ENCODE measurements around the gene PABPN1.
"Not testable (repeated sequence)": the region's sequence is repeated elsewhere in the genome, so short reads cannot be mapped to it uniquely, and the experiment has no call there.

The PABPN1 gene

DNA sequence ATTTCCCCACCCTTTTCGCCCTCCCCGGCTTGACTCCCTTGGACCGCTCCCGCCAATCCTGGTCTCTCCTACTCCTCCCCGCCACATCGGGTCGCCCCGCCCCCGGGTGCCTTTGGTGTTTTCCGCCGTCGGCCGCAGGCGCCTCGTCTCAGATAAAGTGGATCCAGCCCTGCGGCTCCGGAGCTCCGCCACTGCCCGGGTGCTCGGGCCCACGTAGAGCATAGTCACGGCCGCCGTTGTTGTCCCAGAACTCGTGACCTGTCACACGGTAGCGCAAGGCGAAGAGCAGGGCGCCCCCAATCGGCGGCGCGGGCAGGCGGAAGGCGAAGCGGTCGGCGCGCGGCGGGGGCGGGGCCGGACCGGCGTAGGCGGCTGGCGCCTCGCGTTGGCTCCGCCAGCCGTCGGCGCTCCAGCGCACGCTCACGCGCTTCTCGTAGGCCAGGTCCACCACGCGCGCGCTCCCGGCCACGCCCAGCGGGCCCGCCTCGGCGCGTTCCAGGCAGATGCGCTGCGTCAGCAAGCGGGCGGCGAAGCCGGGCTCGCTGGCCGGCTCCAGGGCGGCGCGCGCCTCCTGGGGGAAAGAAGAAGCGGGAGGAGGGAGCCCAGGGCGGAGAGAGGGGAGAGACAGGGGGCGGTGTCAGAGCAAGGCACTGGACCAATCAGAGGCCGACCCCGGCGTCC, 19.8 kb upstream of the PABPN1 start:
- DNase-seq: peak; percentile 98

DNA sequence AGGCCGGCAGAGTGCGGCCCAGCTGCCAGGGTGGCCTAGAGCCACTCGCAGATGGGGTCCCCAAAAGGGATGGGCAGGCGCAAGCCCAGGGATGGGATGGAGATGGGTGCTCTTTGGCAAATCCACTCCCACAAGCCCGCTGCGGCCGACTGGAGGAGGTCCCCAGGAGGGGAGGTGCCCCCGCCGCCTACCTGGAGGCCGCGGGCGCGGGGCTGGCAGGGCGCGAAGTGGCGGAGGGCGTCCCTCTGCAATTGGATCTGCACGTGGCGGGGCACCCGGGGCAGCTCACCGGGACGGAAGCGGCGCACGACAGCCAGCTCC, 19.3 kb upstream of the PABPN1 start:
- no peak for DNase-seq

DNA sequence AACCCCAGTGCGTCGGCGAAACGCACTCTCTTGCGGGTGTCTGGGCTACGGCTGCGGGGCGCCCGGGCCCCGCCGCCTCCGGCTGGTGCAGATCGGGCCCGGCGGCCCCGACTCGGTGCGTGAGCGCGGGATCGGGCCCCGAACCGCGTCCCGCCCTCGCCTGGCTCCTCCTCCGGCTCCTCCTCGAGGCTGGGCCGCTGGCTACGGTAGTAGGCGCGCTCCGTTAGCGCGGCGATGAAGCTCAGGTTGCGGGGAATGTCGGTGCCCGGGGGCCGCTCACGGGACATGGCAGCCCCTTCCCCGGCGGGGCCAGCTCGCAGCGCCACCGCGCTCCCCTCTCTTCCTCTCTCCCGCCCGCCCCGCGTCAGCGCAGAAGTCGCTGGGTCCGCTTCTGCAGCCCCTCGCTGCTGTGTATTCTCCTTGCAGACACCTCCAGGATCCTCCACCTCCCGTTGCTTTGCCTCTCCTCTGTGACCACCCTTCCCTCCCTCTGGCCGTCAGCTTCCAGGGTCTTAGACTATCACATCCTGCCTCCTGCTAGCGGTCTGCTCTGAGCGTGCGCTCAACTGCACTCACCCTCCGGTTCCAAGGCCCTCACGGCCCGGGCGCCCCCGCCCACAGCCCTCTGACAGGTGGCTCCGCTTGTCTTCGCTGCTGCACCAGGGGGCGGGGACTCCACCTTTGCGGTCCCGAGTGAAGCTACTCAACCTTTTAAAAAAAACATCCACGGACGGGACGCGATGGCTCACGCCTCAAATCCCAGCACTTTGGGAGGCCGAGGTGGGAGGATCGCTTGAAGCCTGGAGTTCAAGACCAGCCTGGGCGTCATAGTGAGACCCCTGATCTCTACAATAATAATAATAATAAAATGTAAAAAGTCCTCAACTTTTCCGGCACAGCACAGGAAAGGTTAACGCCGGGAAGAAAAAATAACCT, 18.7 kb upstream of the PABPN1 start, which contains the start of gene PPP1R3E:
Gene PPP1R3E (minus strand): TSS at position 570 of the 936 bp plus-strand sequence. CDS start 283 bp downstream, at position 287.
- peak; percentile 84 for DNase-seq

DNA sequence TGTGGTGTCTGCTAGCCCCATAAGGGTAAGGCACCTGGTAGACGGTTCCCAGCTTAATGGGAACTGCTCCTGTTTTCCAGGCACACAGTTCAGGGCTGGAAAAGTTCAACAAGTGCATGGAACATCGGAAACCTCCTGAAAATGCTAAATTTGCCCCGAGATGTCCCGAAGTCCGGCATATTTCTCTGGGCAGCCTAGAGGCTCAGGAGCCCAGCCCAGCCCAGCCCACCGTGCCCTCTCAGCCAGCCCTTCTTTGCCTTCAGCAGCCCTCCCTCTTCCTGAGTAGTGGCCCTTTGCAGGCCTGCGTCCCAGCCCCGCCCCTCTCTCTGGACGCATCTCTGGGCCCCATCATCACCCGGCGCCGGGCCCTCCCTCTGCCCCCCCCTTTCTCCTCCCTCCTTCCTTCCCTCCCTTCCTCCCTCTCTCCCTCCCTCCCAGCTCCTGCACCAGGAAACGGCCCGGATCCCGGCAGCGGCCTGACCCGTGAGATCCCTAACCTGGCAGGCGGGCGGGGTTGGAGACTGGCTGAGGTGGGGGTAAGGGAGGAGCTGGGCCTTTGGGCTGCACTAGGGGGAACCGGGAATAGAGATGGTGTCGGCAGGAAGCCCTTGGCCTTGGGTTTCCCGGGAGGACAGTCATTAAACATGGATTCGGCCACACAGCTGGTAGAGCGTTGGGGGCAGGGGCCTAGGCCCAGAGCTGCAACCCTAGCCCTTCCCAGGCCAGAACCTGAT, 14.7 kb upstream of the PABPN1 start, which contains the start of gene BCL2L2:
Gene BCL2L2 (plus strand): TSS at position 422 of the 734 bp plus-strand sequence. CDS start 935 bp downstream, outside the sequence.
- DNase-seq: peak; percentile 93

DNA sequence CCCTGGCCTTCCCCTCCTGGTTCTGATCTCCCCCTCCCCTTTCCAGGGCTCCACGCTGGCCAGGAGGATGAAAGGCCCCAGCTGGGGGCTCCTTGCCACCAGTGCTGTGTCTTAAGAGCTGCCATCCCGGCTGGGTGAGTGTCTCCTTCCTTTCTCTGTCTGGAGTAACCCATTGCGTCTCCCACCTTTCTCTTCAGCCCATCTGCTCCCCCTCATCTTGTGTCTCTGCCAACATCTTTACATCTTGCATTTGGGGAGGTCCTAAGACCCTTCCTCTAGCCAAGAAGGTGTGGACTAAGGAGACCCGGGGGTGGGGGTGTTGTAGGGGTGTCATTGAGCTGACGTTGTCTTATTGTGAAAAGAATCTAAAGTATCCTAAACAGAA, 14.1 kb upstream of the PABPN1 start:
- DNase-seq: no peak

DNA sequence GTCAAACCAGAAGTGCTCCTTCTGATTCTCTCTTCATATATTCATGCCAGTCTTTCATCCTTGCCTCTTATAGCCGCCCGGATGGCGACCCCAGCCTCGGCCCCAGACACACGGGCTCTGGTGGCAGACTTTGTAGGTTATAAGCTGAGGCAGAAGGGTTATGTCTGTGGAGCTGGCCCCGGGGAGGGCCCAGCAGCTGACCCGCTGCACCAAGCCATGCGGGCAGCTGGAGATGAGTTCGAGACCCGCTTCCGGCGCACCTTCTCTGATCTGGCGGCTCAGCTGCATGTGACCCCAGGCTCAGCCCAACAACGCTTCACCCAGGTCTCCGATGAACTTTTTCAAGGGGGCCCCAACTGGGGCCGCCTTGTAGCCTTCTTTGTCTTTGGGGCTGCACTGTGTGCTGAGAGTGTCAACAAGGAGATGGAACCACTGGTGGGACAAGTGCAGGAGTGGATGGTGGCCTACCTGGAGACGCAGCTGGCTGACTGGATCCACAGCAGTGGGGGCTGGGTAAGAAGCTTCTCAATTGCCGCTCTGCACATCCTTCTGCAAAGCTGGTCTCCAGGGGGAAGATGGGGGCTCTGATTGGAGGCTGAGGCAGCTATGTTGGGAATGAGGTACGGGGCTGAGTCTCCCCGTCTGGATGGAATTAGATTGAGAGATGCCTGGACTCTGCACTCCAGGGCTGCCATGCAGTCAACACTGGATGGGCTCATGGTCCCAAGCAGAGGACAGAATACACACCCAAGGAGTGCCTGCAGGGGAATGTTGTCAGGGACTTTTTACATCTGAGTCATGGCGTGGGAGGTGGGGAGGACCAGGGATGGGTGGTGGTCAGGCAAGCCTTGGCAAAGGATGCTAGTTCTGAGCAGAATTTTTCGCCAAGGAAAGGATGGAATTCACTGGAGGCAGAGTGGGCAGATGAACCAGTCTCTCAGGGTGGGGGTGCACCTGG, 13.3 kb upstream of the PABPN1 start:
- DNase-seq: no peak

DNA sequence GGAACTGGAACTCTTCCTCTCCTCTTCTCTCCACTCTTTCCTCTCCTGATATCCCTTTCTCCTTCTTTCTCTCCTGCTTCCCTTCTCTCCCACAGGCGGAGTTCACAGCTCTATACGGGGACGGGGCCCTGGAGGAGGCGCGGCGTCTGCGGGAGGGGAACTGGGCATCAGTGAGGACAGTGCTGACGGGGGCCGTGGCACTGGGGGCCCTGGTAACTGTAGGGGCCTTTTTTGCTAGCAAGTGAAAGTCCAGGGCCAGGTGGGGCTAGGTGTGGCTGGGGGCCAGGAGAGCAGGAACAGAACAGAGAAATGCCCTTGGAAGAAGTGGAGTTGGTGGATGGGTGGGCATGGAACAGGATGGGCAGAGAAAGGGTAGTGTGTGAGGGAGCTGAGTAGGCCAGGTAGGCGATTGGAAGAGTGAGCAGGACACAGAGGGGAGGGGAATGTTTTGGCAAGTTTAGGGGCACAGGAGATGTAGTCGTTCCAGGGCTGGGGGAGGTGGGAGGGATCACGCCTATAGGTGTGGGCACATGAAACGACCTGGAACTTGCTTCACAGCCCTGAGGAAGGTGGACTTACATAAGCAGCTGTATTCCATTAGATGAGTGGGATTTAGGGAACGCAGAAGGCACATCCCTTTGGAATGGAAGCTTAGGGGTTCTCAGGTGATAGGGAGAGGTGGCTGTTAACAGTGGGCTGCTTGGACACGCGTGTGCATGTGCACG, 12.4 kb upstream of the PABPN1 start:
- DNase-seq: no peak

DNA sequence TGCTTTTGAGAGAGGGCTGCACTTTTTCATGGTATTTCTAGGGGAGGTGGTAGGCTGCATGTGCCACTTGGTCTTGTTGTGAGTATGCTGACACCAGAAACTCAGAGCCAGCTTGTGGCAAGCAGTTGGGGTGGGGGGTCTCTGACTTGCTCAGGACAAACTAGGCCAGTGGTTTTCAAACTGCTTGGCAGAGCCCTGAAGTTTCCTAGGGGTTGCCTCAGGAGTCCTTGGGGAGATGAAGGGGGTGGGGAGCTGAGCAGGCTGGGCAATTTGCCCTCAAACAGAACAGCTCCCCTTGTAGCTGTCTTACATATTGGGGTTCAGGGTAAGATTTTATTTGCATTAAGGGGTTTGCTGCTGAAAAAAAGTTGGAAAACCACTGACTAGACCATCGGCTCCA, 10.7 kb upstream of the PABPN1 start:
- no peak for DNase-seq

DNA sequence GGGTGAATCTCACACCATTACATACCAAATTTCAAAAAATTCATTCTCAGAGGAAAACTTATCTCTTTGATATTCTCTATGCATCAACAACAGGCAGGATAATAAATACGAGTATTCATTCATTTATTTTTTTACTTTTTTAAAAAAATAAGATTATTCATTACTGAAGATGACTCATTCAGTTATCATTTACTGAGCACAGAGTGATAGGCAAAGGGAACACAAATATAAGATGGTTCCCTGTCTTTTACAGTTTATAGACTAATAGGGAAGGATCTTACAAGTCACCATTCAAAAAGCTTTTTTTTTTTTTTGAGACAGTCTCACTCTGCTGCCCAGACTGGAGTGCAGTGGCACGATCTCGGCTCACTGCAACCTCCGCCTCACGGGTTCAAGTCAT, 5.0 kb upstream of the PABPN1 start:
- no peak for DNase-seq

DNA sequence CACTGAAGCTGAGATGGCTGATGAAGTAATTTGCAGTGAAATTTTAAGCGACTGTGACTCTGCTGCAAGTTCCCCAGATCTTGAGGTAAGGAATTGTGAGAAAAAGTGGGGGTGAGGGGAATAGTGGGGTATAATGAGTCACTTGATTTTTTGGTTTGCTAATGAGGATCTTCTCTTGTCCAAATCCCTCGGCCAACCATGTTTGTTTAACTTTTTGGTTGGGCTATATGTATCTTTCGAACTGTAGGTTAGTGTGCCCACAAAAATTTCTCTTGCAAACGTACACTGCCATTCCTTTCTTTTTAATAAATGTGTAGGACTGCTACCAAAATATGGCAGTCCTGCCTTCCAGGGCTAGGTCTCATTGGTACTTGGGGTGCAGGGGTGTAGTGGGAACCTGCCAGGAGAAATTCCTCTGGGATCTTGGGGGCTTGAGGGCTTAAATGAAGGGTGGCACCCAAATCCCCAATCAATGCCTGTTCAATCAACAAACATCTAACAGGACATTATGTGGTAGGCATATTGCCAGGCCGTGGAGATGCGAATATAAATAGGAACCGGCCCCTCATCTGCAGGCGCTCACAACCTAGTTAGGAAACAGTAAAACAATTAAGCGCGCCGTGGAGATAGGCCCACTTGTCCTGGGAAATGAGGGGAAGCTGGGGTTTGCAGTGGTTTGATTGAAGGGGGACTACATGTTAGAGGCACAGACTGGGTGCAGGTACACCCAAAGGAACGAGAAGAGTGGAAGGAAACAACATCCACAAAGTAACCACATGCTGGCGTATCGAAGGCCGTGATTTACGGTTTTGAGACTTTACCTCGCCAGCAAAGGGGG, 1.3 kb upstream of the PABPN1 start:
- no peak for DNase-seq

DNA sequence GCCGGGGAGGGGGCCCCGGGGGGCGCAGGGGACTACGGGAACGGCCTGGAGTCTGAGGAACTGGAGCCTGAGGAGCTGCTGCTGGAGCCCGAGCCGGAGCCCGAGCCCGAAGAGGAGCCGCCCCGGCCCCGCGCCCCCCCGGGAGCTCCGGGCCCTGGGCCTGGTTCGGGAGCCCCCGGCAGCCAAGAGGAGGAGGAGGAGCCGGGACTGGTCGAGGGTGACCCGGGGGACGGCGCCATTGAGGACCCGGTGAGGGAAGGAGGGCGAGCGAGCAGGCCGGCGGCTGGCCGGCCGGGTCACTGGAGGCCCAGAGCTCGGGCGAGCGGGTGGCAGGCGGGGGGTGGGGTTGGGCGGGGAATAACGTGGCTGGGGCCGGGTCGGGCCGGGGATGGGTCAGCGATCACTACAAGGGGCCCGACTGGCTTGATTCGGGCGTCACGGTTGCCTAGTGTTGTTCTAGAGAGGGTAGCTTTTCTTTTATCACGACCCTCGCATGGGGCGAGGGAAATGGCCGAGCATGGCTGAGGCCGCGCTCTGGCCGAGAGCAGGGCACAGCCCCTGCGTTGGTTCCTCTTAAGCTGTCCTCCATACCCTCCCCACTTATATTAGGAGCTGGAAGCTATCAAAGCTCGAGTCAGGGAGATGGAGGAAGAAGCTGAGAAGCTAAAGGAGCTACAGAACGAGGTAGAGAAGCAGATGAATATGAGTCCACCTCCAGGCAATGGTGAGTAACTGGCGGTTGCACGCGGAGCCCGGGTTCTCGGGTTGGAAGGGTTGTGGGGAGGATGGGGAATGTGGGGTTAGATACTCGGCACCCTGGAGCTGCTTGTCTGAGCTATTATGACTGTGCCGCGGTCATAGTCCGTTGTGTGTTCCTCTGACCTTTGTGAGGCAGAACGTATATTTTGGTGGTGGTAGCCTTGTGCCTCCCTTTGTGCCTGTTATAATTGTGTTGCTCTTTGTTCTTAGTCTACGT, 603 bp downstream of the PABPN1 start:
- DNase-seq: peak; percentile 57

DNA sequence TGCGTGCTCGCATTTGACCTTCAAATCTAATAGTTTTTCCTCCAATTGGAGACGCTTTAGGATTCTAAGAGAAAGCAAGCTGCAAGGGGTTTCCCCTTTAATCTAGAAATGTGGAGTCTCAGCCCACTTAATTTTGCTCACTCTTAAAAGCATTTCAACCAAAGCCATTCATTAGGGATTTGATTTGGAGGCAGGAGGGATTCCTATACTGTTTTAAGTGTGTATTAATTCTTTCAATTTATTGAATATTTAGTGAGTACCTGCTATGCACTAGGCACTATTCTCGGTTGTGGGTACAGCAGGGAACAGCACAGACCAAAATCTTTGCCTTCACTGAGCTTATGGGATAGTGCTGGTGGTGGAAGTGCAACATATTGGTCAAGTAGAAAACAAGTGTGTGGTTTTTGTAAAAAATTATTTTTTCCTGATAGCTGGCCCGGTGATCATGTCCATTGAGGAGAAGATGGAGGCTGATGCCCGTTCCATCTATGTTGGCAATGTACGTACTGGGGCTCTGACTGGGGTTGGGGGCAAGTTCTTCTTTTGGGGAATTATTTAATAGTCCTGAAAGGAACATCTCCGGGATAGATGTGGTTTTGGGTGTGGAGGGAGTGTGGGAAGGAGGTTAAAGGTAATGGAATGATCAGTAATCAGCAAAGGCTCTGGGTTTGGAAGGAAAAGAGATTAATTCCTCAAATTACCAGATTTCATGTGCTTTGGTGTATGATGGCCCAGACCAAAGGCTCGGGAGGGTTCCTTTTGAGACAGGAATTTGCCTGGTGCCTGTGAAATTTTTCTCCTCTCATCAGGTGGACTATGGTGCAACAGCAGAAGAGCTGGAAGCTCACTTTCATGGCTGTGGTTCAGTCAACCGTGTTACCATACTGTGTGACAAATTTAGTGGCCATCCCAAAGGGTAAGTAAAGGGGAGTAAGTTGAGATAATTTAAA, 1.6 kb downstream of the PABPN1 start:
- no peak for DNase-seq

DNA sequence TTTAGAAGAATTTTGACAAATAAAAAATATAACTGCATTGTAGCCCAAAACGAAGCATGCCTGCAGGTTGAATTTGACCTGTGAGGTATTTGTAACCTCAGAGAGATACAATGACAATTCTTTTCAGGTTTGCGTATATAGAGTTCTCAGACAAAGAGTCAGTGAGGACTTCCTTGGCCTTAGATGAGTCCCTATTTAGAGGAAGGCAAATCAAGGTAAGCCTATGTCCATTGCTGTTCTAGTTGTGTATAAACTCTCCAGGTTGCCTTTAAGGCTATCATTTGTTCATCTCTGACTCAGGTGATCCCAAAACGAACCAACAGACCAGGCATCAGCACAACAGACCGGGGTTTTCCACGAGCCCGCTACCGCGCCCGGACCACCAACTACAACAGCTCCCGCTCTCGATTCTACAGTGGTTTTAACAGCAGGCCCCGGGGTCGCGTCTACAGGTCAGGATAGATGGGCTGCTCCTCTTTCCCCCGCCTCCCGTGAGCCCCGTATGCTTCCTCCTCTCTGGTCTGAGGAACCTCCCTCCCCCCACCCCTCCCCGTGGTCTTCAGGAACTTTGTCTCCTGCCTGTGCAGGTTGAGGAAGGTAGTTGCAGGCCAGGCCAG, 2.7 kb downstream of the PABPN1 start:
- no peak for DNase-seq

DNA sequence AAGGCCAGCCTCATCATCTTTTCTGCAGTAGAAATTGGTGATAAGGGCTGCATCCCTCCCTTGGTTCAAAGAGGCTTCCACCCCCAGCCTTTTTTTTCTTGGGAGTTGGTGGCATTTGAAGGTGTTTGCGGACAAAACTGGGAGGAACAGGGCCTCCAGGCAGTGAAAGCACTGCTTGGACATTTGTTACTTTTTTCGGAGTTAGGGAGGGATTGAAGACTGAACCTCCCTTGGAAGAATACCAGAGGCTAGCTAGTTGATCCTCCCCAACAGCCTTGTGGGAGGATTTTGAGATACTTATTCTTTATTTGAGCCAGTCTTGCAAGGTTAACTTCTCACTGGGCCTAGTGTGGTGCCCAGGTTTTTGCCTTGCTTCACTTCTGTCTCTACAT, 3.2 kb downstream of the PABPN1 start:
- DNase-seq: no peak

DNA sequence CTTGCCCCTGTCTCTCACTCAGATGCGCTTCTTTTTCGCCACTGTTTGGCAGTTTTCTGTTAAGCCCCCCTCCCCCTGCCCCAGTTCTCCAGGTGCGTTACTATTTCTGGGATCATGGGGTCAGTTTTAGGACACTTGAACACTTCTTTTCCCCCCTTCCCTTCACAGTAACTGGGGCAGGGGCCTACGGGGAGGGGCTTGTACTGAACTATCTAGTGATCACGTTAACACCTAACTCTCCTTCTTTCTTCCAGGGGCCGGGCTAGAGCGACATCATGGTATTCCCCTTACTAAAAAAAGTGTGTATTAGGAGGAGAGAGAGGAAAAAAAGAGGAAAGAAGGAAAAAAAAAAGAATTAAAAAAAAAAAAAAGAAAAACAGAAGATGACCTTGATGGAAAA, 3.7 kb downstream of the PABPN1 start:
- no peak for DNase-seq

DNA sequence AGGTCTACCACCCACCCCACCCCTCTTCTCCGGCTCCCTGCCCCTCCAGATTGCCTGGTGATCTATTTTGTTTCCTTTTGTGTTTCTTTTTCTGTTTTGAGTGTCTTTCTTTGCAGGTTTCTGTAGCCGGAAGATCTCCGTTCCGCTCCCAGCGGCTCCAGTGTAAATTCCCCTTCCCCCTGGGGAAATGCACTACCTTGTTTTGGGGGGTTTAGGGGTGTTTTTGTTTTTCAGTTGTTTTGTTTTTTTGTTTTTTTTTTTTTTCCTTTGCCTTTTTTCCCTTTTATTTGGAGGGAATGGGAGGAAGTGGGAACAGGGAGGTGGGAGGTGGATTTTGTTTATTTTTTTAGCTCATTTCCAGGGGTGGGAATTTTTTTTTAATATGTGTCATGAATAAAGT, 4.5 kb downstream of the PABPN1 start:
- DNase-seq: not testable (repeated sequence)

DNA sequence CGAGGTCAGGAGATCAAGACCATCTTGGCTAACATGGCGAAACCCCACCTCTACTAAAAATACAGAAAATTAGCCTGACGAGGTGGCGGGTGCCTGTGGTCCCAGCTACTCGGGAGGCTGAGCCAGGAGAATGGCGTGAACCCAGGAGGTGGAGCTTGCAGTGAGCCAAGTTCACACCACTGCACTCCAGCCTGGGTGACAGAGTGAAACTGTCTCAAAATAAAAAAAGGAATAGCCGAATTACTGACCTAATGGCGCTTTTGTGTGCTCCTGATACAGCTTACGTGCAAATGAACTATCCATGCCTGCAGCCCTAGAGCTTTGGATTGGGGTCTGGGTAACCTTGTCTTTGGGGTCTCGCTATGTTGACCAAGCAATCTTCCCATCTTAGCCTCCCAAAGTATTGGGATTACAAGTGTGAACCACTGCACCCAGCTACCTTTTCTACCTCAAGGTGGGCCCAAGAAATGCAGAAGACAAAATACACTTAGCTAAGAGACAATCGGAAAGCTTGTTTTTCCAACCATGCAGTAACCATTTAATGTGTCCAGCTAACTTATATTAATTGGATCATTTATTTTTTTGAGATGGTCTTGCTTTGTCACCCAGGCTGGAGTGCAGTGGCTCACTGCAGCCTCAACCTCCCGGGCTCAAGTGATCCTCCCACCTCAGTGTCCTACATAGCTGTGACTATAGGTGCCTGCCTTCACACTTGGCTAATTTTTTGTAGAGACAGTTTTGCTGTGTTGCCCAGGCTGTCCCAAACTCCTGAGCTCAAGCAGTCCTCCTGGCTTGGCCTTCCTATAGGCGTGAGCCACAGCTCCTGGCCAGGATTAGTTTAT, 5.5 kb downstream of the PABPN1 start:
- DNase-seq: no peak
